ENCODE results near the gene KCNK4. TPM values are rescaled to one million over a fixed set of nuclear protein-coding genes. Genes with fewer than 3 reads are reported as not detected.
A peak's percentile ranks its signal among the peaks of the same experiment; 100 is the strongest.

Gene KCNK4
- total RNA-seq, 2 experiments from 2014 or later = not detected

DNA sequence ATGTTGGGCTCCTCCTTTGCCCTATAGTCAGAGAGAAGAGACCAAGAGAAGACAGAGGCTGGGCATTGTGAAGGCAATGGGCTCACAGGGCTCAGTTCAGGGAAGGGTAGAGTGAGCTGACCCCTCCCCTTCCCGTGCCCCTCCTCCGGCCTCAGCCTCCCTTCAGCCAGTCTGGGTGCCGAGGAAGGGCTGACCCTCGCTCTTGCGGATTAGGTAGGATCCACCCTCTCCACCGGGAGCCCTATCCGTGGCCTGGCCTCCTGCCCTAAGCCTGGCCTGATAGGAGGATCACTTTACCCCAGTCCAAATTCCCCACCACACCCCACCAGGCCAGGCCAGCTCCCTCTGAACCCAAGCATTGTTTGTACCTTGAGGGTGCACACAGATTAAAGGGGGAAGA, 42.5 kb upstream of the KCNK4 start:
- H3K4me3 Mint-ChIP-seq = no peak overlapping the region

DNA sequence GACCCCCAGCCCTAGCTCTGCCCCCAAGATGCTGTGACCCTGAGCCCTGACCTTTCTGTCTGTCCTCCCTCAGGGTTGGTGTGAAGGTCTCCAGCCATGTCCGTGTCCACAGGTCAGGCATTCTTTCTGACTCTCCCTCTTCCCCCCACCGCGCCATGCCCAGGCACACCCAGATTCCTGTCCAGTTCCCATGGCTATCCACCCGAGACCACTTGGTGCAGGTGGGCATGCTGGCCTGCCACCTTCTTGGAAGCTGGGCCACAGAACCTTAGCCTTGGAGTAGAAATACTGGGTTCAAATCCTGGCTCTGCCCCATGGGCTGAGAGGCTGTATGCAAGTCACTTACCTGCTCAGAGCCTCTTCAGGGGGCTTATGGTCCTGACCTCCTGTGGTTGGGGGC, 42.1 kb upstream of the KCNK4 start:
- H3K27me3 Mint-ChIP-seq = no peaks in the 10 kb centered on the region
- POLR2A ChIA-PET = no interaction called here
- H3K4me3 Mint-ChIP-seq = no peak overlapping the region
- no peaks in the 10 kb centered on the region for H3K36me3 Mint-ChIP-seq (ENCODE audit: low read depth)
- H3K9me3 Mint-ChIP-seq = no peaks in the 10 kb centered on the region
- peak overlapping the region; percentile 66 for H3K27ac Mint-ChIP-seq
- CTCF ChIA-PET = interaction anchor here (1.1 to 11.3 kb wide), 7 partner anchors 10 to 56 kb away, joined by 3 to 162 read pairs (median 4); partner anchors contain the start of genes CATSPERZ and FERMT3
- H3K4me1 Mint-ChIP-seq = peaks cover 32% of the 10 kb centered on the region
- no peak for DNase-seq

More for the DNA sequence above, 42.5 kb upstream of the KCNK4 start:
- Mint-ChIP-seq H3K9me3 (no peaks in the 10 kb centered on the region), H3K4me1 (peaks cover 37% of the 10 kb centered on the region), H3K36me3 (ENCODE audit: low read depth) (peaks cover 4% of the 10 kb centered on the region), H3K27me3 (no peaks in the 10 kb centered on the region), H3K27ac (no peak overlapping the region)
- DNase-seq = no peak
- CTCF ChIA-PET = interaction anchor here (1.4 to 11.3 kb wide), 4 partner anchors 18 to 53 kb away, joined by 4 to 162 read pairs (median 16); partner anchors contain the start of genes CATSPERZ and FERMT3
- POLR2A ChIA-PET = no interaction called here

- DNase-seq = no peak
- ChIA-PET CTCF (interaction anchor here (0.6 to 11.3 kb wide), 17 partner anchors 9 to 389 kb away, joined by 3 to 162 read pairs (median 5); partner anchors contain the start of genes BAD, CATSPERZ and FKBP2), POLR2A (no interaction called here)
- Mint-ChIP-seq H3K27ac (no peak overlapping the region), H3K4me1 (peaks cover 29% of the 10 kb centered on the region), H3K36me3 (ENCODE audit: low read depth) (no peaks in the 10 kb centered on the region), H3K9me3 (no peaks in the 10 kb centered on the region), H3K27me3 (no peaks in the 10 kb centered on the region), H3K4me3 (peak overlapping the region; percentile 30)
Measured at GRCh38 chr11:64249563-64250414, 41.3 kb upstream of the KCNK4 start.

DNA sequence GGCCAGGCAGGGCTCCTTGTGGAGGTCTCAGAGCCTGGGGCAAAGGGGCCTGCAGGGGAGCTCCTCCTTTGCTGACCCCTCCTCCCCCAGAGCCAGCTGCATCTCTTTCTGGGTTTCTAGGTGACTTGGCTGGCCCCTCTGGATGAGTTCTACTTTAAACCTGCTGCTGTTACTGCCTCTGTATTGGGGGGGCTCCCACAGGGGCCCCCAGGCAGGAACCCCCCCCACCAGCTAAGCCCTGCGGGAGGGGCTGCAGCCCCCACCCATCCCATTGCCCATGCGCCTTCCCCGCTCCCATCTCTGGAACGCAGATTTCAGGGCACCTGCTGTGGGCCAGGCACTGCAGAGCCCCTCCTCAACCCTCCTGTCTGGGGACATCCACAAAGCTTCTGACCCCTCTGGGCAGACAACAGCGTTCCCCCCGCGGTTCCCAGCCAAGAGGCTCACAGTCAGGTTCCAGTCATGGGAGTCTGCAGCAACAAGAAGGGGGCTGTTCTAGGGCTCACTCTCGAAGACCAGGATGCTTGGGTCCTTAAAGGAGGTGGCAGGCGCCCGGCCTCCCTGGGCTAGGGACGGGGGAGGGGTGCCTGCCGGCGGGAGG, 40.6 kb upstream of the KCNK4 start:
- POLR2A ChIA-PET = interaction anchor here (0.6 kb wide), 1 partner anchor 35 kb away, joined by 3 read pairs; the partner anchor contains the start of gene GPR137
- Mint-ChIP-seq H3K9me3 (no peaks in the 10 kb centered on the region), H3K4me3 (peak overlapping the region; percentile 78), H3K36me3 (ENCODE audit: low read depth) (no peaks in the 10 kb centered on the region), H3K27me3 (no peaks in the 10 kb centered on the region), H3K4me1 (peaks cover 25% of the 10 kb centered on the region), H3K27ac (no peak overlapping the region)
- no peak for DNase-seq
- CTCF ChIA-PET = interaction anchor here (0.6 to 11.3 kb wide), 19 partner anchors 7 to 389 kb away, joined by 3 to 162 read pairs (median 6); partner anchors contain the start of genes BAD, CATSPERZ and FKBP2

DNA sequence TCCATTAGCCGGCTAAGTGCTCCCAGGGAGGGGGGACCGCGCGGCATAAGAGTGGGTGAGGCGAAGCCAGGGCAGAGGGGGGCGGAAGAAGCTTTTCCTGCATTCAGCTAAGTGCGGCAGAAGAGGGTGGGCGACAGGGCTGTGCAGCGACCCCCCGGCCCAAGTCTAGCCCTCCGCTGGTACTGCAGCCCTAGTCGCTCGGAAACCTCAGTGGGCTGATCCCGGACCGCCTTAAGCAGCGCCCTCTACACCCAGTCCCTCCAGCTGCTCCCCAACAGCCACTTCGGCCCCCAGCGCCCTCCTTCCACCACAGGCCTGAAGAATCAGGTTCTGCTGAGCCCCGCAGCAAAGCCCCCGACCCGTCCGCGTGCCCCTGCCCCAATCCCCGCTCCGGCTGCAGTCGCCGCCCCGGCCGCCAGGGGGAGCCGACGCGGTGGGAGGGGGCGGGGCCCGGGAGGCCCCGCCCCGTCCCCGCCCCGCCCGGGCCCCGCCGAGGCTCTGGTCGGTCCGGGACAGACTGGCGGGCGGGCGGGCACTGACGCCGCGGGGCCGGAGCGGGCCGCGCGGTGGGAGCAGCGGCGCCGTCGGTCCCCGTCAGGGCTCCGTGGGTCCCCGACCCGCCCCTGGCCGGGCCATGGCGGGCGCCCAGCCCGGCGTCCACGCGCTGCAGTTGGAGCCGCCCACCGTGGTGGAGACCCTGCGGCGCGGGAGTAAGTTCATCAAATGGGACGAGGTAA, 39.9 kb upstream of the KCNK4 start, which contains the start of gene PLCB3:
TSS of gene PLCB3 (plus strand) at position 515 of the 737 bp plus-strand sequence. CDS start at position 635, 120 bp downstream.
- H3K27me3 Mint-ChIP-seq = no peaks in the 10 kb centered on the region
- DNase-seq = peak; percentile 62
- H3K4me1 Mint-ChIP-seq = peaks cover 25% of the 10 kb centered on the region
- peak within 1 kb of the TSS; percentile 82 for H3K4me3 Mint-ChIP-seq
- peak within 1 kb of the TSS; percentile 62 for H3K27ac Mint-ChIP-seq
- ChIA-PET POLR2A (interaction anchor here (0.6 kb wide), 1 partner anchor 35 kb away, joined by 3 read pairs; the partner anchor contains the start of gene GPR137), CTCF (interaction anchor here (0.6 to 11.3 kb wide), 18 partner anchors 8 to 106 kb away, joined by 3 to 162 read pairs (median 7); partner anchors contain the start of genes BAD, CATSPERZ, FKBP2 and PRDX5)
- H3K36me3 Mint-ChIP-seq (ENCODE audit: low read depth) = no peaks in the 10 kb centered on the region
- H3K9me3 Mint-ChIP-seq = no peaks in the 10 kb centered on the region

- Mint-ChIP-seq H3K27me3 (no peaks in the 10 kb centered on the region), H3K9me3 (no peaks in the 10 kb centered on the region), H3K27ac (peak overlapping the region; percentile 62), H3K4me3 (peak overlapping the region; percentile 82), H3K4me1 (peaks cover 25% of the 10 kb centered on the region), H3K36me3 (ENCODE audit: low read depth) (no peaks in the 10 kb centered on the region)
- CTCF ChIA-PET = interaction anchor here (1.0 to 11.3 kb wide), 13 partner anchors 9 to 105 kb away, joined by 3 to 162 read pairs (median 8); partner anchors contain the start of genes BAD, CATSPERZ, FKBP2 and PRDX5
- DNase-seq = no peak
- POLR2A ChIA-PET = no interaction called here
Measured at GRCh38 chr11:64251753-64252002, 39.4 kb upstream of the KCNK4 start.

GRCh38 chr11:64252003-64252872, 38.9 kb upstream of the KCNK4 start:
- no peaks in the 10 kb centered on the region for H3K36me3 Mint-ChIP-seq (ENCODE audit: low read depth)
- peak overlapping the region; percentile 62 for H3K27ac Mint-ChIP-seq
- ChIA-PET CTCF (interaction anchor here (0.6 to 11.3 kb wide), 13 partner anchors 9 to 1861 kb away, joined by 3 to 162 read pairs (median 7); partner anchors contain the start of genes CATSPERZ, FKBP2, PRDX5 and TRMT112), POLR2A (no interaction called here)
- no peaks in the 10 kb centered on the region for H3K9me3 Mint-ChIP-seq
- no peak for DNase-seq
- peaks cover 21% of the 10 kb centered on the region for H3K4me1 Mint-ChIP-seq
- H3K4me3 Mint-ChIP-seq = peak overlapping the region; percentile 82
- H3K27me3 Mint-ChIP-seq = no peaks in the 10 kb centered on the region

DNA sequence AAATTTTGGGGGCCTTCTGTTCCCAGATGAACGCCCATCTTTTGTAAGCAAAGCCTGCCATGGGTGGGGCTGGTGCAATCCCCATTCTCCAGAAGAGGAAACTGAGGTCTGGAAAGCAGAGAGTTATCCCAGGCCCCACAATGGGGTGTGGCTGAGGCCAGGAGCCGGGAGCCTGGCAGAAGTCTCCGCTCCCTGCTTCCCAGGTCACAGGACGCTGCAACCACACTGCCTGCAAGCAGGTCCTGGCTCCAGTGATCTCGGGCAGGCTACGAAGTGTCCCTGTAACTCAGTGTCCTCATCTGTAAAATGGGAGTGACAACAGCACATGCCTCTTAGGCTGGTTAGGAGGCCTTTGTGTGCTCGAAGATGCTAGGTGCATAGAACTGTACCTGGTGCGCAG, 38.1 kb upstream of the KCNK4 start:
- peak overlapping the region; percentile 3 for H3K4me3 Mint-ChIP-seq
- POLR2A ChIA-PET = no interaction called here
- H3K27me3 Mint-ChIP-seq = no peaks in the 10 kb centered on the region
- H3K9me3 Mint-ChIP-seq = no peaks in the 10 kb centered on the region
- peaks cover 17% of the 10 kb centered on the region for H3K4me1 Mint-ChIP-seq
- DNase-seq = no peak
- CTCF ChIA-PET = interaction anchor here (1.0 to 11.3 kb wide), 6 partner anchors 10 to 46 kb away, joined by 3 to 162 read pairs (median 12); partner anchors contain the start of gene FERMT3
- no peaks in the 10 kb centered on the region for H3K36me3 Mint-ChIP-seq (ENCODE audit: low read depth)
- no peak overlapping the region for H3K27ac Mint-ChIP-seq

DNA sequence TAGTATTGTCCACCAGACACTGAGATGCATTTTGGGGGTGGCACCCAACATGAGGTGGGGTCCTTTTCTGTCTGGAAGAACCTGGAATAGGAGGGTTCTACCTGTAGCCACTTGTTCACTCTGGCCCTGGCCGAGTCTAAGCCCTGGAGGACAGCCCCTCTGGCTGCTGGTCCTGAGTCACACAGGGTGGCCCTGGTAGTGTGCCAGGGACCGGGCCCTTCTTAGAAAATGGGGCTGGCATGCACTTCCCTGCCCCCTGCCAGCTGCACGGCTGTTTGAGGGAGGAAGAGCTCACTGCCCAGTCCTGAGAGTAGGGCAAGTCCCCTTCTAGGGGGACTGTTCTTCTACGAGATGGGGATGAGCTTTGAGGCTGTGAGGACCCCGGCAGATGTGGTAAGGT, 37.6 kb upstream of the KCNK4 start:
- POLR2A ChIA-PET = interaction anchor here (0.7 kb wide), 1 partner anchor 30 kb away, joined by 3 read pairs; no protein-coding TSS in a partner anchor
- peaks cover 16% of the 10 kb centered on the region for H3K4me1 Mint-ChIP-seq
- no peak overlapping the region for H3K27ac Mint-ChIP-seq
- CTCF ChIA-PET = interaction anchor here (0.6 to 3.5 kb wide), 6 partner anchors 10 to 47 kb away, joined by 3 to 12 read pairs (median 3); partner anchors contain the start of genes FERMT3, NUDT22 and TRPT1
- no peaks in the 10 kb centered on the region for H3K27me3 Mint-ChIP-seq
- no peak for DNase-seq
- peak overlapping the region; percentile 3 for H3K4me3 Mint-ChIP-seq
- H3K9me3 Mint-ChIP-seq = no peaks in the 10 kb centered on the region
- H3K36me3 Mint-ChIP-seq (ENCODE audit: low read depth) = no peaks in the 10 kb centered on the region

DNA sequence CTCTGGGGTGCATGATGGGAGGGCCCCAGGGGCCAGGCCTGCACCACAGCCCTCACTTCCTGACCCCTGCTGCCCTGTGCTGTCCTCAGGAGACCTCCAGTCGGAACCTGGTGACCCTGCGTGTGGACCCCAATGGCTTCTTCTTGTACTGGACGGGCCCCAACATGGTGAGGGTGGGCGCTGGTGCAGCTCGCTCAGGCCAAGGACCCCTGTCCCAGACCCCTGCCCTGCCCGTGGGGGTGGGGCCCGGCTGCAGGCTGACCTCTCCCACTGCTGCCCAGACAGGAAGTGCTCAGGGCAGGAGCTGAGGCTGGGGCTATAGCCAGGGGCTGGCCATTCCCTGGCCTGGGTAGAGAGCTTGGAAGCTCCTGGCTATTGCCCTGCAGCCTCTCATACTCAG, 36.8 kb upstream of the KCNK4 start:
- no peak overlapping the region for H3K27ac Mint-ChIP-seq
- CTCF ChIA-PET = interaction anchor here (0.9 to 3.5 kb wide), 5 partner anchors 10 to 50 kb away, joined by 3 to 12 read pairs (median 4); partner anchors contain the start of genes FERMT3, NUDT22 and TRPT1
- no peak overlapping the region for H3K4me3 Mint-ChIP-seq
- H3K4me1 Mint-ChIP-seq = peaks cover 15% of the 10 kb centered on the region
- no peak for DNase-seq
- H3K9me3 Mint-ChIP-seq = no peaks in the 10 kb centered on the region
- POLR2A ChIA-PET = no interaction called here
- no peaks in the 10 kb centered on the region for H3K27me3 Mint-ChIP-seq
- H3K36me3 Mint-ChIP-seq (ENCODE audit: low read depth) = peaks cover 2% of the 10 kb centered on the region

Data from activated CD4-positive, alpha-beta T cell treated with anti-CD3 and anti-CD28 coated beads, Interleukin-2, amount 10 ng/mL, durations not matched to agents 7 days and 5 days (primary cell).